Measurements from ENCODE around the gene LHFPL6. TPM values are rescaled to one million over a fixed set of nuclear protein-coding genes. Genes with fewer than 3 reads are reported as not detected.

LHFPL6 gene
- total RNA-seq, 2 donors from 2014 or later: 99.0 to 115 TPM

- peaks cover 10 to 34% of the 10 kb centered on the region in 2 donors for H3K4me1 ChIP-seq (ENCODE audit: control insufficient read depth in 1 of 2, low read depth in 2 of 2)
- H3K36me3 ChIP-seq: peaks cover 2% of the 10 kb centered on the region
- H3K27ac ChIP-seq: peak overlapping the region in 1 of 2 donors; percentile 4
- H3K9me3 ChIP-seq: no peaks in the 10 kb centered on the region
- no peak for TF ChIP-seq CTCF (IDR thresholded peaks at IDR 0.05)
- ATAC-seq (ENCODE audit: insufficient number of reproducible peaks, low FRiP score, low read depth) (no peak), DNase-seq (ENCODE audit: low spot score) (no peak)
- H3K4me3 ChIP-seq: no peak overlapping the region
- no peaks in the 10 kb centered on the region for H3K27me3 ChIP-seq (replicated peaks; ENCODE audit: insufficient read depth)
Measured at GRCh38 chr13:39567569-39567968, 35.4 kb downstream of the LHFPL6 start.

- no peak for DNase-seq (ENCODE audit: low spot score)
- ATAC-seq (ENCODE audit: insufficient number of reproducible peaks, low FRiP score, low read depth): no peak
- no peaks in the 10 kb centered on the region for H3K27me3 ChIP-seq (replicated peaks; ENCODE audit: insufficient read depth)
- TF ChIP-seq CTCF (IDR thresholded peaks at IDR 0.05): no peak
- H3K27ac ChIP-seq: peak overlapping the region in 1 of 2 donors; percentile 6
- peaks cover 10 to 34% of the 10 kb centered on the region in 2 donors for H3K4me1 ChIP-seq (ENCODE audit: control insufficient read depth in 1 of 2, low read depth in 2 of 2)
- H3K9me3 ChIP-seq: no peaks in the 10 kb centered on the region
- H3K4me3 ChIP-seq: no peak overlapping the region
- no peaks in the 10 kb centered on the region for H3K36me3 ChIP-seq
Measured at GRCh38 chr13:39566216-39566869, 36.6 kb downstream of the LHFPL6 start.

GRCh38 chr13:39565036-39565949 is 37.7 kb downstream of the LHFPL6 start:
- ATAC-seq (ENCODE audit: insufficient number of reproducible peaks, low FRiP score, low read depth) (no peak), DNase-seq (ENCODE audit: low spot score) (no peak)
- H3K27ac ChIP-seq: peak overlapping the region in 1 of 2 donors; percentile 6

GRCh38 chr13:39563470-39563735 is 39.6 kb downstream of the LHFPL6 start:
- peaks cover 10 to 34% of the 10 kb centered on the region in 2 donors for H3K4me1 ChIP-seq (ENCODE audit: control insufficient read depth in 1 of 2, low read depth in 2 of 2)
- H3K36me3 ChIP-seq: no peaks in the 10 kb centered on the region
- DNase-seq (ENCODE audit: low spot score) (no peak), ATAC-seq (ENCODE audit: insufficient number of reproducible peaks, low FRiP score, low read depth) (no peak)
- no peak for TF ChIP-seq CTCF (IDR thresholded peaks at IDR 0.05)
- no peaks in the 10 kb centered on the region for H3K27me3 ChIP-seq (replicated peaks; ENCODE audit: insufficient read depth)
- no peaks in the 10 kb centered on the region for H3K9me3 ChIP-seq
- H3K27ac ChIP-seq: no peak overlapping the region
- no peak overlapping the region for H3K4me3 ChIP-seq

More at GRCh38 chr13:39565036-39565949, 37.7 kb downstream of the LHFPL6 start:
- Histone ChIP-seq H3K27me3 (replicated peaks; ENCODE audit: insufficient read depth) (no peaks in the 10 kb centered on the region), H3K36me3 (no peaks in the 10 kb centered on the region), H3K9me3 (no peaks in the 10 kb centered on the region), H3K4me1 (ENCODE audit: control insufficient read depth in 1 of 2, low read depth in 2 of 2) (peaks cover 10 to 34% of the 10 kb centered on the region in 2 donors), H3K4me3 (no peak overlapping the region)
- no peak for TF ChIP-seq CTCF (IDR thresholded peaks at IDR 0.05)

- Histone ChIP-seq H3K4me3 (no peak overlapping the region), H3K27me3 (replicated peaks; ENCODE audit: insufficient read depth) (no peaks in the 10 kb centered on the region), H3K4me1 (ENCODE audit: control insufficient read depth in 1 of 2, low read depth in 2 of 2) (peaks cover 10 to 34% of the 10 kb centered on the region in 2 donors), H3K36me3 (no peaks in the 10 kb centered on the region), H3K9me3 (no peaks in the 10 kb centered on the region), H3K27ac (no peak overlapping the region)
- ATAC-seq (ENCODE audit: insufficient number of reproducible peaks, low FRiP score, low read depth) (no peak), DNase-seq (ENCODE audit: low spot score) (no peak)
- no peak for TF ChIP-seq CTCF (IDR thresholded peaks at IDR 0.05)
Measured at GRCh38 chr13:39561971-39562370, 41.0 kb downstream of the LHFPL6 start.
